Esophagus squamous epithelium (tissue), 4 donors: Measurements from ENCODE around the gene CLEC19A.

ENCODE experiments used
- POLR2A ChIP-seq, 4 donors: fragments of 450-650 bp; IDR thresholded peaks; one replicate each; pipeline ENCODE4 v1.6.1; 2017; ENCODE audit warnings: antibody characterized with exemption in 4 of 4, mild to moderate bottlenecking in 4 of 4, moderate library complexity in 3 of 4
- TF ChIP-seq, protein P1 (sequence below), 6 experiments: fragments of 450-650 bp in 4 of 6; fragments of 200-600 bp in 2 of 6; sonication (generic) in 2 of 6; IDR thresholded peaks; one replicate each; pipeline ENCODE4 v1.5.1; 2016 to 2019; ENCODE audit warnings: antibody characterized with exemption in 6 of 6, mild to moderate bottlenecking in 4 of 6, moderate library complexity in 4 of 6

DNA sequence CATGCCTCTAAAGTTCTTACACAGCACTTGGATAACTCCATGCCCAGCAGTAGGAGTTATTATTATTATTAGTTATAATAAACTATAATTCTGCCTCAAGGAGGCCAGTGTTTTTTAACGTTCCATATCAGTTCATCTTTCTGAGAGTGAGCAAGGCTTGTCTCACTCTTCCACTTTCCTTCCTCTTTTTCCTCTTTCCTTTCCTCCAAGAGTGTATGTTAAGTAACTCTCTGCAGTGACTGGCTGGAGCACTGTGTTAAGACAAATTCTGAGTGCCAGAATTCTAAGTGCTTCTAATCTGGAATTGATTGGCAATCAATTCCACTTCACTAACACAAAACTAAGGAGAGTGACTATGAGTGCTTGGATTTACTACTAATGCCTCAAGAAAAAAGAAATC, 16.4 kb downstream of the CLEC19A start:
- TF ChIP-seq, protein P1, sequence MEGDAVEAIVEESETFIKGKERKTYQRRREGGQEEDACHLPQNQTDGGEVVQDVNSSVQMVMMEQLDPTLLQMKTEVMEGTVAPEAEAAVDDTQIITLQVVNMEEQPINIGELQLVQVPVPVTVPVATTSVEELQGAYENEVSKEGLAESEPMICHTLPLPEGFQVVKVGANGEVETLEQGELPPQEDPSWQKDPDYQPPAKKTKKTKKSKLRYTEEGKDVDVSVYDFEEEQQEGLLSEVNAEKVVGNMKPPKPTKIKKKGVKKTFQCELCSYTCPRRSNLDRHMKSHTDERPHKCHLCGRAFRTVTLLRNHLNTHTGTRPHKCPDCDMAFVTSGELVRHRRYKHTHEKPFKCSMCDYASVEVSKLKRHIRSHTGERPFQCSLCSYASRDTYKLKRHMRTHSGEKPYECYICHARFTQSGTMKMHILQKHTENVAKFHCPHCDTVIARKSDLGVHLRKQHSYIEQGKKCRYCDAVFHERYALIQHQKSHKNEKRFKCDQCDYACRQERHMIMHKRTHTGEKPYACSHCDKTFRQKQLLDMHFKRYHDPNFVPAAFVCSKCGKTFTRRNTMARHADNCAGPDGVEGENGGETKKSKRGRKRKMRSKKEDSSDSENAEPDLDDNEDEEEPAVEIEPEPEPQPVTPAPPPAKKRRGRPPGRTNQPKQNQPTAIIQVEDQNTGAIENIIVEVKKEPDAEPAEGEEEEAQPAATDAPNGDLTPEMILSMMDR (IDR thresholded peaks at IDR 0.05): no peak
- no peak for TF ChIP-seq POLR2A (IDR thresholded peaks at IDR 0.05)
